Measurements from ENCODE around the gene DMC1.

DMC1 gene

GRCh38 chr22:38523479-38523878 is 46.5 kb downstream of the DMC1 start:
- H3K9me3 Mint-ChIP-seq, result no peaks in the 10 kb centered on the region
- H3K4me1 Mint-ChIP-seq (ENCODE audit: low read depth), result no peaks in the 10 kb centered on the region
- peaks cover 3% of the 10 kb centered on the region for H3K27me3 Mint-ChIP-seq
- H3K36me3 Mint-ChIP-seq (ENCODE audit: low read depth), result no peaks in the 10 kb centered on the region
- no peak overlapping the region for H3K27ac Mint-ChIP-seq
- H3K4me3 Mint-ChIP-seq, result no peak overlapping the region

GRCh38 chr22:38523029-38523428 is 47.0 kb downstream of the DMC1 start:
- no peak overlapping the region for H3K27ac Mint-ChIP-seq
- no peaks in the 10 kb centered on the region for H3K36me3 Mint-ChIP-seq (ENCODE audit: low read depth)
- no peak overlapping the region for H3K4me3 Mint-ChIP-seq
- H3K9me3 Mint-ChIP-seq, result no peaks in the 10 kb centered on the region
- no peaks in the 10 kb centered on the region for H3K4me1 Mint-ChIP-seq (ENCODE audit: low read depth)
- peaks cover 3% of the 10 kb centered on the region for H3K27me3 Mint-ChIP-seq

- H3K9me3 Mint-ChIP-seq, result no peaks in the 10 kb centered on the region
- H3K27ac Mint-ChIP-seq, result no peak overlapping the region
- H3K36me3 Mint-ChIP-seq (ENCODE audit: low read depth), result no peaks in the 10 kb centered on the region
- H3K27me3 Mint-ChIP-seq, result peaks cover 3% of the 10 kb centered on the region
- no peak overlapping the region for H3K4me3 Mint-ChIP-seq
- H3K4me1 Mint-ChIP-seq (ENCODE audit: low read depth), result no peaks in the 10 kb centered on the region
Observed at GRCh38 chr22:38519453-38520250, 50.3 kb downstream of the DMC1 start.

- Mint-ChIP-seq H3K4me3 (no peak overlapping the region), H3K27ac (no peak overlapping the region), H3K4me1 (ENCODE audit: low read depth) (no peaks in the 10 kb centered on the region), H3K9me3 (no peaks in the 10 kb centered on the region), H3K27me3 (no peaks in the 10 kb centered on the region), H3K36me3 (ENCODE audit: low read depth) (no peaks in the 10 kb centered on the region)
Observed at GRCh38 chr22:38518620-38519019, 51.4 kb downstream of the DMC1 start.

- H3K27ac Mint-ChIP-seq, result no peak overlapping the region
- H3K9me3 Mint-ChIP-seq, result no peaks in the 10 kb centered on the region
Observed at GRCh38 chr22:38513063-38513462, 56.9 kb downstream of the DMC1 start.

GRCh38 chr22:38510416-38510970 is 59.5 kb downstream of the DMC1 start:
- Mint-ChIP-seq H3K36me3 (ENCODE audit: low read depth) (peaks cover 3% of the 10 kb centered on the region), H3K9me3 (no peaks in the 10 kb centered on the region), H3K4me1 (ENCODE audit: low read depth) (peaks cover 18% of the 10 kb centered on the region), H3K27ac (no peak overlapping the region), H3K27me3 (no peaks in the 10 kb centered on the region), H3K4me3 (no peak overlapping the region)

More at GRCh38 chr22:38513063-38513462, 56.9 kb downstream of the DMC1 start:
- no peaks in the 10 kb centered on the region for H3K36me3 Mint-ChIP-seq (ENCODE audit: low read depth)
- no peaks in the 10 kb centered on the region for H3K27me3 Mint-ChIP-seq
- H3K4me1 Mint-ChIP-seq (ENCODE audit: low read depth), result peaks cover 6% of the 10 kb centered on the region
- H3K4me3 Mint-ChIP-seq, result no peak overlapping the region

- Mint-ChIP-seq H3K4me3 (peak within 1 kb of the TSS; percentile 98), H3K9me3 (no peaks in the 10 kb centered on the region), H3K27ac (peak within 1 kb of the TSS; percentile 100), H3K4me1 (ENCODE audit: low read depth) (peaks cover 51% of the 10 kb centered on the region), H3K27me3 (no peaks in the 10 kb centered on the region), H3K36me3 (ENCODE audit: low read depth) (peaks cover 43% of the 10 kb centered on the region)
Observed at GRCh38 chr22:38506118-38506962, 63.6 kb downstream of the DMC1 start, which contains the start of gene DDX17. Gene DDX17 (minus strand): TSS chr22:38506311.

- Mint-ChIP-seq H3K36me3 (ENCODE audit: low read depth) (peaks cover 50% of the 10 kb centered on the region), H3K4me1 (ENCODE audit: low read depth) (peaks cover 56% of the 10 kb centered on the region), H3K27me3 (no peaks in the 10 kb centered on the region), H3K9me3 (no peaks in the 10 kb centered on the region), H3K4me3 (peak overlapping the region; percentile 98), H3K27ac (peak overlapping the region; percentile 100)
Observed at GRCh38 chr22:38505541-38506117, 64.4 kb downstream of the DMC1 start.

- Mint-ChIP-seq H3K4me3 (peak overlapping the region; percentile 96), H3K27ac (peak overlapping the region; percentile 96), H3K4me1 (ENCODE audit: low read depth) (peaks cover 56% of the 10 kb centered on the region), H3K36me3 (ENCODE audit: low read depth) (peaks cover 54% of the 10 kb centered on the region), H3K9me3 (no peaks in the 10 kb centered on the region), H3K27me3 (no peaks in the 10 kb centered on the region)
Observed at GRCh38 chr22:38504731-38505540, 65.0 kb downstream of the DMC1 start.

- Mint-ChIP-seq H3K36me3 (ENCODE audit: low read depth) (peaks cover 73% of the 10 kb centered on the region), H3K9me3 (no peaks in the 10 kb centered on the region), H3K4me1 (ENCODE audit: low read depth) (peaks cover 66% of the 10 kb centered on the region), H3K27me3 (no peaks in the 10 kb centered on the region), H3K27ac (peak overlapping the region; percentile 67), H3K4me3 (peak overlapping the region; percentile 96)
Observed at GRCh38 chr22:38503021-38503420, 67.0 kb downstream of the DMC1 start.

- Mint-ChIP-seq H3K27me3 (no peaks in the 10 kb centered on the region), H3K9me3 (no peaks in the 10 kb centered on the region), H3K36me3 (ENCODE audit: low read depth) (peaks cover 79% of the 10 kb centered on the region), H3K4me1 (ENCODE audit: low read depth) (peaks cover 66% of the 10 kb centered on the region), H3K4me3 (peak overlapping the region; percentile 96), H3K27ac (peak overlapping the region; percentile 67)
Observed at GRCh38 chr22:38501797-38502672, 67.9 kb downstream of the DMC1 start.

- Mint-ChIP-seq H3K36me3 (ENCODE audit: low read depth) (peaks cover 89% of the 10 kb centered on the region), H3K27me3 (no peaks in the 10 kb centered on the region), H3K9me3 (no peaks in the 10 kb centered on the region), H3K4me3 (no peak overlapping the region), H3K4me1 (ENCODE audit: low read depth) (peaks cover 71% of the 10 kb centered on the region), H3K27ac (peak overlapping the region; percentile 45)
Observed at GRCh38 chr22:38497869-38498268, 72.1 kb downstream of the DMC1 start.

GRCh38 chr22:38494939-38495338 is 75.0 kb downstream of the DMC1 start:
- no peaks in the 10 kb centered on the region for H3K9me3 Mint-ChIP-seq
- H3K36me3 Mint-ChIP-seq (ENCODE audit: low read depth), result peaks cover 89% of the 10 kb centered on the region
- no peak overlapping the region for H3K27ac Mint-ChIP-seq
- H3K4me3 Mint-ChIP-seq, result no peak overlapping the region
- peaks cover 74% of the 10 kb centered on the region for H3K4me1 Mint-ChIP-seq (ENCODE audit: low read depth)
- H3K27me3 Mint-ChIP-seq, result no peaks in the 10 kb centered on the region
